ENCODE results near the gene RAF1. TPM values are rescaled to one million over a fixed set of nuclear protein-coding genes. Genes with fewer than 3 reads are reported as not detected.
"Not testable (repeated sequence)": the region's sequence is repeated elsewhere in the genome, so short reads cannot be mapped to it uniquely, and the experiment has no call there.

Gene RAF1
- total and polyA plus RNA-seq, 4 donors, result 41.4 to 182 (median 80.5) TPM

- peaks cover 0 to 27% (median 6%) of the 10 kb centered on the region in 5 donors for H3K4me1 ChIP-seq (ENCODE audit: control insufficient read depth in 5 of 5, insufficient read depth in 5 of 5, low read length in 5 of 5)
- DNase-seq (no peak), ATAC-seq (ENCODE audit: insufficient read depth, low FRiP score) (no peak)
- WGBS, 2 donors, result 29 to 39% methylated on average over 5 of the region's 5 CpGs
- peaks cover 0 to 7% (median under 1%) of the 10 kb centered on the region in 4 donors for H3K36me3 ChIP-seq (ENCODE audit: control insufficient read depth in 4 of 4, insufficient read depth in 4 of 4, low read length in 4 of 4)
- peak overlapping the region; percentile 96 for H3K4me3 ChIP-seq
- TF ChIP-seq, protein P1, sequence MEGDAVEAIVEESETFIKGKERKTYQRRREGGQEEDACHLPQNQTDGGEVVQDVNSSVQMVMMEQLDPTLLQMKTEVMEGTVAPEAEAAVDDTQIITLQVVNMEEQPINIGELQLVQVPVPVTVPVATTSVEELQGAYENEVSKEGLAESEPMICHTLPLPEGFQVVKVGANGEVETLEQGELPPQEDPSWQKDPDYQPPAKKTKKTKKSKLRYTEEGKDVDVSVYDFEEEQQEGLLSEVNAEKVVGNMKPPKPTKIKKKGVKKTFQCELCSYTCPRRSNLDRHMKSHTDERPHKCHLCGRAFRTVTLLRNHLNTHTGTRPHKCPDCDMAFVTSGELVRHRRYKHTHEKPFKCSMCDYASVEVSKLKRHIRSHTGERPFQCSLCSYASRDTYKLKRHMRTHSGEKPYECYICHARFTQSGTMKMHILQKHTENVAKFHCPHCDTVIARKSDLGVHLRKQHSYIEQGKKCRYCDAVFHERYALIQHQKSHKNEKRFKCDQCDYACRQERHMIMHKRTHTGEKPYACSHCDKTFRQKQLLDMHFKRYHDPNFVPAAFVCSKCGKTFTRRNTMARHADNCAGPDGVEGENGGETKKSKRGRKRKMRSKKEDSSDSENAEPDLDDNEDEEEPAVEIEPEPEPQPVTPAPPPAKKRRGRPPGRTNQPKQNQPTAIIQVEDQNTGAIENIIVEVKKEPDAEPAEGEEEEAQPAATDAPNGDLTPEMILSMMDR (IDR thresholded peaks at IDR 0.05; ENCODE audit: control extremely low read depth, extremely low read depth), result no peak
- no peaks in the 10 kb centered on the region for H3K27me3 ChIP-seq (ENCODE audit: control insufficient read depth in 3 of 3, insufficient read depth in 3 of 3, low read length in 2 of 3)
- no peaks in the 10 kb centered on the region for H3K9me3 ChIP-seq (ENCODE audit: control insufficient read depth in 4 of 4, insufficient read depth in 3 of 4, low read length in 3 of 4)
- H3K27ac ChIP-seq (ENCODE audit: low read depth in 1 of 2, low read length in 1 of 2), result peak overlapping the region; percentile 22 to 97
- peak overlapping the region; percentile 77 to 88 for H3K9ac ChIP-seq (ENCODE audit: insufficient read depth in 1 of 2, low read length in 2 of 2)
Observed at GRCh38 chr3:12661926-12662592, 1.9 kb downstream of the RAF1 start.

DNA sequence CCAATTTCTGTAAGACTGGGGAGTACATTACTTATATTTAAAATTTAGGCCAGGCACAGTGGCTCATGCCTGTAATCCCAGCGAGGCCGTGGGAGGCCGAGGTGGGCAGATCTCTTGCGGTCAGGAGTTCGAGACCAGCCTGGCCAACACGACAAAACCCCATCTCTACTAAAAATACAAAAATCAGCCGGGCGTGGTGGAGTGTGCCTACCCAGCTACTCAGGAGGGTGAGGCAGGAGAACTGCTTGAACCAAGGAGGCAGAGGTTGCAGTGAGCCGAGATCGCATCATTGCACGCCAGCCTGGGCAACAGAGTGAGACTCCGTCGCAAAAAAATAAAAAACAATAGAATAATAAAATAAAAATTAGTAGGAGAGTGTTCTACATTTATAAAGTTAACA is 2.5 kb downstream of the RAF1 start:
- not testable (repeated sequence) for ATAC-seq (ENCODE audit: insufficient read depth, low FRiP score); DNase-seq; H3K9me3 ChIP-seq (ENCODE audit: control insufficient read depth in 4 of 4, insufficient read depth in 3 of 4, low read length in 3 of 4); H3K27ac ChIP-seq (ENCODE audit: low read depth in 1 of 2, low read length in 1 of 2); H3K4me3 ChIP-seq; H3K36me3 ChIP-seq (ENCODE audit: control insufficient read depth in 4 of 4, insufficient read depth in 4 of 4, low read length in 4 of 4); H3K27me3 ChIP-seq (ENCODE audit: control insufficient read depth in 3 of 3, insufficient read depth in 3 of 3, low read length in 2 of 3); H3K9ac ChIP-seq (ENCODE audit: insufficient read depth in 1 of 2, low read length in 2 of 2)
- H3K4me1 ChIP-seq (ENCODE audit: control insufficient read depth in 5 of 5, insufficient read depth in 5 of 5, low read length in 5 of 5), result peaks cover 0 to 27% (median 10%) of the 10 kb centered on the region in 5 donors
- 87 to 88% methylated on average over 13 of the region's 13 CpGs for WGBS, 2 donors

DNA sequence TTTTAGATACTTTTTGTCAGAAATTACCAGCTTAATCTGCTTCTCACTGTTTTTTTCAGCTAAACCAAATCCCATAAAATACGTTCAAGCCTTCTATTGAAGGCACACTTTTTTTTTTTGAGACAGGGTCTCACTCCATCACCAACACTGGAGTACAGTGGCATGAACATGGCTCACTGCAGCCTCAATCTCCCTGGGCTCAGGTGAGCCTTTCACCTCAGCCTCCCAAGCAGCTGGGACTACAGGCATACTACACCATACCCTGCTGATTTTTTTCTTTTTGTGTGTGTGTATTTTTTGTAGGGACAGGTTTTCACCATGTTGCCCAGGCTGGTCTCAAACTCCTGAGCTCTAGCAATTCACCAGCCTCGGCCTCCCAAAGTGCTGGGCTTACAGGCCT is 3.7 kb downstream of the RAF1 start:
- Histone ChIP-seq H3K27me3 (ENCODE audit: control insufficient read depth in 3 of 3, insufficient read depth in 3 of 3, low read length in 2 of 3) (no peaks in the 10 kb centered on the region), H3K27ac (ENCODE audit: low read depth in 1 of 2, low read length in 1 of 2) (peak overlapping the region in 1 of 2 donors; percentile 64), H3K4me3 (no peak overlapping the region)

GRCh38 chr3:12659316-12660015 is 4.5 kb downstream of the RAF1 start:
- DNase-seq (no peak), ATAC-seq (ENCODE audit: insufficient read depth, low FRiP score) (no peak)
- TF ChIP-seq, protein P1 (IDR thresholded peaks at IDR 0.05; ENCODE audit: control extremely low read depth, extremely low read depth), result no peak
- H3K4me3 ChIP-seq, result no peak overlapping the region
- WGBS, 2 donors, result 71 to 93% methylated on average over 2 to 3 of the region's 3 CpGs
- peaks cover 0 to 7% (median under 1%) of the 10 kb centered on the region in 4 donors for H3K36me3 ChIP-seq (ENCODE audit: control insufficient read depth in 4 of 4, insufficient read depth in 4 of 4, low read length in 4 of 4)
- no peaks in the 10 kb centered on the region for H3K9me3 ChIP-seq (ENCODE audit: control insufficient read depth in 4 of 4, insufficient read depth in 3 of 4, low read length in 3 of 4)
- H3K4me1 ChIP-seq (ENCODE audit: control insufficient read depth in 5 of 5, insufficient read depth in 5 of 5, low read length in 5 of 5), result peaks cover 0 to 25% (median 15%) of the 10 kb centered on the region in 5 donors
- no peaks in the 10 kb centered on the region for H3K27me3 ChIP-seq (ENCODE audit: control insufficient read depth in 3 of 3, insufficient read depth in 3 of 3, low read length in 2 of 3)
- H3K9ac ChIP-seq (ENCODE audit: insufficient read depth in 1 of 2, low read length in 2 of 2), result peak overlapping the region in 1 of 2 donors; percentile 23
- peak overlapping the region in 1 of 2 donors; percentile 72 for H3K27ac ChIP-seq (ENCODE audit: low read depth in 1 of 2, low read length in 1 of 2)

More for the DNA sequence above, 3.7 kb downstream of the RAF1 start:
- H3K9ac ChIP-seq (ENCODE audit: insufficient read depth in 1 of 2, low read length in 2 of 2), result no peak overlapping the region
- H3K4me1 ChIP-seq (ENCODE audit: control insufficient read depth in 5 of 5, insufficient read depth in 5 of 5, low read length in 5 of 5), result peaks cover 0 to 27% (median 15%) of the 10 kb centered on the region in 5 donors
- DNase-seq (no peak), ATAC-seq (ENCODE audit: insufficient read depth, low FRiP score) (no peak)
- H3K36me3 ChIP-seq (ENCODE audit: control insufficient read depth in 4 of 4, insufficient read depth in 4 of 4, low read length in 4 of 4), result peaks cover 0 to 7% (median under 1%) of the 10 kb centered on the region in 4 donors
- TF ChIP-seq, protein P1 (IDR thresholded peaks at IDR 0.05; ENCODE audit: control extremely low read depth, extremely low read depth), result no peak
- WGBS, 2 donors, result 78 to 88% methylated on average over 2 of the region's 2 CpGs
- H3K9me3 ChIP-seq (ENCODE audit: control insufficient read depth in 4 of 4, insufficient read depth in 3 of 4, low read length in 3 of 4), result no peaks in the 10 kb centered on the region
